T47D (cell line): ENCODE measurements around the gene NOS1.
"Not testable (repeated sequence)": the region's sequence is repeated elsewhere in the genome, so short reads cannot be mapped to it uniquely, and the experiment has no call there.

Experiments used
- DNase-seq, 2 experiments: peaks; one replicate each; pipeline versions ENCODE4 v3.0.0 to v3.0.0-alpha.2; 2011 to 2012; ENCODE audit warnings: low read depth in 1 of 2, low spot score in 1 of 2
- JUND ChIP-seq: IDR thresholded peaks from 2 replicates; pipeline ENCODE4 v1.6.1; 2012; ENCODE audit warnings: low read depth
- in situ Hi-C: cut with HindIII; loops from 2 replicates; pipeline ENCODE4 v1.10.0; 2016; ENCODE audit warnings: low sequenced_read_pairs, low pct_unique_long_range_greater_than_20kb

Gene NOS1

GRCh38 chr12:117226505-117226904 is 134.9 kb downstream of the NOS1 start:
- in situ Hi-C loops, result no loop called here
- no peak for DNase-seq
- TF ChIP-seq JUND, result no peak

- DNase-seq, result no peak
- no peak for TF ChIP-seq JUND
- in situ Hi-C loops, result no loop called here
Measured at GRCh38 chr12:117225179-117225578, 136.2 kb downstream of the NOS1 start.

DNA sequence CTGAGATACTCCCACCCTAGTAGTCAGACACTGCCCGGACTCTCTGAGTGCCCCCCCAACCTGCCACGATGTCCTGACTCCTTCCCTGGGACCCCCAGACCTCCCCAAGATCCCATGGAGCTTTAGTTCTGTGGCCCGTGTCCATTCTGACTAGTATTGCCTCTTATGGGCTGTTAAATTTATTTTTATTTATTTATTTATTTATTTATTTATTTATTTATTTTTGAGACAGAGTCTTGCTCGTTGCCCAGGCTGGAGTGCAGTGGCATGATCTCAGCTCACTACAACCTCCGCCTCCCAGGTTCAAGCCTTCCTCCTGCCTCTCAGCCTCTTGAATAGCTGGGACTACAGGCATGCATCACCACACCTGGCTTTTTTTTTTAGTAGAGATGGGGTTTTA is 140.5 kb downstream of the NOS1 start:
- in situ Hi-C loops, DNase-seq: not testable (repeated sequence)

- in situ Hi-C loops, result no loop called here
Measured at GRCh38 chr12:117218149-117218548, 143.3 kb downstream of the NOS1 start.

GRCh38 chr12:117216686-117217085 is 144.7 kb downstream of the NOS1 start:
- in situ Hi-C loops, result no loop called here
- TF ChIP-seq JUND, result no peak

More at GRCh38 chr12:117218149-117218548, 143.3 kb downstream of the NOS1 start:
- no peak for DNase-seq
- no peak for TF ChIP-seq JUND

GRCh38 chr12:117214797-117215196 is 146.6 kb downstream of the NOS1 start:
- TF ChIP-seq JUND, result no peak

More at GRCh38 chr12:117216686-117217085, 144.7 kb downstream of the NOS1 start:
- DNase-seq, result no peak

GRCh38 chr12:117213295-117213808 is 148.1 kb downstream of the NOS1 start:
- TF ChIP-seq JUND, result no peak
- no peak for DNase-seq
- in situ Hi-C loops, result no loop called here

More at GRCh38 chr12:117214797-117215196, 146.6 kb downstream of the NOS1 start:
- in situ Hi-C loops, result no loop called here
- no peak for DNase-seq

GRCh38 chr12:117212563-117213190 is 148.7 kb downstream of the NOS1 start:
- in situ Hi-C loops, result no loop called here
- no peak for TF ChIP-seq JUND
- peak; percentile 84 to 86 for DNase-seq

DNA sequence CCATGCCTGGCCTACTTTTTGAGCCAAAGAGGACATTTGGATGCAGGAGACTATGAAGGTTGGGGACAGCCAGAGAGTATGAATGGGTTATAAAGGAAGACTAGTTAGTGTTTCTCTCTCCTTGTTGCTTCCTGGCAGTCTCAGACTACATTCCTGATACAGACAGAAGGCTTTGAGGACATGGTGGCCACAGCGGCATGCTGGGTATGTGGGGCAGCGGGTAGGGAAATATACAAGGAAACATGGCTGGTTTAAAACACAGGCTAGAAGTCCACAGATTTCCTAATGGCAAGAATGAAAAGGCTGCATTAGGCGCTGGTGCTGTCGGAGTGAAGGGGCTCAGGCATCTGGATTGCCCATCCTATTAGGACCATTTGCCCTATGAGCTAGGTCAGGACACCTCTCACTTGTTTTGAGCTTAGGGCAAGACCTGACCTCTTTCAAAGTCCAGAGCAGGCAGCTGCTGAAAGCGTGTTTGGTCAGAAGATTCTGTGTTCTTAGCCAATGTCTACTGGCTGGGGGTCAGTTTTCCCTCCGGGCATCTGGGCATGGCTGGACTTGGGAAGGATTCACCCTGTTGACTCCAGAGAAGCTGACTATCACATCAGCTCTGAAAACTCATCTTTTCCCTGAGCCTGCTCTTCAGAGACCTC is 151.0 kb downstream of the NOS1 start:
- DNase-seq, result no peak
- TF ChIP-seq JUND, result no peak
- in situ Hi-C loops, result no loop called here

DNA sequence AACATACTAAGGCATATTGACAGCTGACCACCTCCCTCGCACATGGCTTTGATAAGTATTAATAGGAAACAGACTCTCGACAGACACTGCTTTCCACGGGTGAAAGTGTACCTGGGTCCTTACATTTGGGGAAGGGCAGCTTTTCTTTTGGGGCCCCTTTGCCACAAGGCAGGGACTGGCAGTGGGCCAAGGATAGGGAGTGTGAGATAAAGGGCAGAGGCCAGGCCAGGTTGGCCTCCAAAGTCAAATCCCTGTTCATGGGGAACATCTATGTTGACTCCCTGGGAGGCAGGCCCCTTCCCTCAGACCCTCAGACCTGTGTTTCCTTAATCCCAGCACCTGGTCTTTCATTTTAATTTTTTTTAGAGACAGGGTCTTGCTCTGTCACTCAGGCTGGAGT is 151.8 kb downstream of the NOS1 start:
- no peak for DNase-seq
- no peak for TF ChIP-seq JUND
- in situ Hi-C loops, result no loop called here

DNA sequence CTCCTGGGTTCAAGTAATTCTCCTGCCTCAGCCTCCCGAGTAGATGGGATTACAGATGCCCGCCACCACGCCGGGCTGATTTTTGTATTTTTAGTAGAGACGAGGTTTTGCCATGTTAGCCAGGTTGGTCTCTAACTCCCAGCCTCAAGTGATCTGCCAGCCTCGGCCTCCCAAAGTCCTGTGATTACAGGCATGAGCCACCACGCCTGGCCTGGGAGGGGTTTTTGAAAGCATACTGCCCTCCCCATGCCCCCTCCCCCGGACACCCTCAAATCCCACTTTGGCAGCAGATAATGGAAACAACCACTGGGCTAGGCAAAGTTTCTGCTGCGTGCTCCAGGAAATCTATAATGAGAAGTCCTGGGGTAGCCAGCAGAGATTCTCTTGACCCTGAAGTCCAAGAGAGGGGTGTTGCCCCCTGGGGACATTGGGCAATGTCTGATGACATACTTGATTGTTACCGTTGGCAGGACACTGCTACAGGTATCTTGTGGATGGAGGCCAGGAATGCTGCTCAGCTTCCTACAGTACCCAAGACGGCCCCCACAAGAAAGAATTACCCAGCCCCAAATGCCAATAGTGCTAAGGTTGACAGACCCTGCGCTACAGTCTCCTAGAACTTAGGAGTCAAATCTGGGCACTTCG is 152.5 kb downstream of the NOS1 start:
- in situ Hi-C loops, result no loop called here
- DNase-seq, result no peak
- no peak for TF ChIP-seq JUND

DNA sequence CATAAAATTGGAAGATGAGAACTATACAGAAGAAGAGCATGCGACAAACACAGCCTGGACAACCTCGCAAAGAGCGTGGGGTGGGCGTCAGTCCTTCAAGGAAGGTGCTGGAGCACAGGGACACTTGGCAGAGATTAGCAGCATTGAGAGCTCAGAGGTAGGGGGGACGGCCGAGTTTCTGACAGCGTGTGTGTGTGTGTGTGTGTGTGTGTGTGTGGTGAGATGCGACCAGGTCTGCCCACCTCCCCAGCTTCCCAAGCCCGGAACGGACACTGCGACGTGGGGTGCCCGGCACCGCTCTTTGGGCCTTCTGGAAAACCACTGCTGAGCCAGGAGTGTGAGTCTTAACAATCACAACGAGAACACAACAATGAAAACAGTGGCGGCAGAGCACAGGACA is 153.2 kb downstream of the NOS1 start:
- in situ Hi-C loops, result no loop called here
- DNase-seq, result no peak
- no peak for TF ChIP-seq JUND

DNA sequence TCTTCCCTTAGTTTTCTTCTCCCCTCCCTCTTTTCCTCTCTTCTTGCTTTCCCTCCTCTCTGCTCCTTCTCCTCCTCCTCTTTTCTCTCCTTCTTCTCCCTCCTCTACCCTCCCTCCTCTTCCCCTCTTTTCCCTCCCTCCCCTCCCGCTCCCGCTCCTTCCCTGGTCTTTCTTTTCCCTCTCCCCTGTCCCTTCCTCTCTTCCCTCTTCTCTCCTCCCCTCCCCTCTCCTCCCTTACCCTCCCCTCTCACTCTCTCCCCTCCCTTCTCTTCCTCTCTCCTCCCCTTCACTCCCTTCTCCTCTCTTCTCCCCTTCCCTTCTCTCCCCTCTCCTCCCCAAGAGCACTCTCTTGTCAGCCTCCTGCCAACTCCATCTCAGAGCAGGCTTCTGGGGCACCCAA is 153.8 kb downstream of the NOS1 start:
- DNase-seq, result no peak
- TF ChIP-seq JUND, result no peak
- in situ Hi-C loops, result no loop called here

DNA sequence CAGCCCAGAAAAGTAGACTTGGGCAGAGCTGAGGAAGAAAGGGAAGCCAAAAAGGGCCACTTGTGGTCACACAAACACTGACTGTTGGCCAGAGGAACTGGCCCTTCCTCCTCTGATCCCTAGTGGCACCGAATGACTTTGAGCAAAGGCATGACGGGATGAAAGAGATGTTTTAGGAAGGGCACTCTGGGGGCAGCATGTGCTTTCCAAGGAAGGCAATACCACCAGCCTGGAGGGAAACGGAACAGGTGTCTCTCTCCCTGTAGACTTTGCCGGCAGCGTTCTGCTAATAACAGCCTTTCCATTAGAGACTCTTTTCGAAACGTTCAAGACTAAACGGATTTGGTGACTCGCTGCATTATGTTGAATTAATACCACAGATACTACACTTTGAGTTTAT is 158.9 kb downstream of the NOS1 start:
- no peak for DNase-seq
- no peak for TF ChIP-seq JUND
- in situ Hi-C loops, result no loop called here
